Stromal cell of bone marrow (primary cell): Measurements from ENCODE around the gene CHN2.

Source experiments
- DNase-seq: peaks from one replicate; pipeline ENCODE4 v3.0.0-alpha.2; 2012; ENCODE audit warnings: low read depth

The CHN2 gene

DNA sequence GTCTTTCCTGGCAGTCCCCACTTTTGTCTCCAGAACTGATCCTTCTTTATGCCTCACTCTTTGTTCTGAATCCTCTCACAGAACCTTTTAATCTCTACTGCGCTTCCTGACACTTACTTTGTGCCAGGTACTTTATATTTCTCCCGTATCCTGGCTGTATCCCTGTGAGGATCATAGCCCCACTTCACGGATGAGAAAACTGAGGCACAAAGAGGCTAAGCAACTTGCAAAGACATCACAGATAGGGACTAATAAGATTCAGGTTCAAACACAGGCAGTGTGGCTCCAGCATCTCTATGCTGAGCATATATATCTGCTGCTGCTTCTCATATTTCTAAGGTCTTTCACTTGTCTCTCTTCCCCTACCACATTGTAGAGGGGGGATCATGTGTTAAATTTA lies 116.7 kb downstream of the CHN2 start:
- no peak for DNase-seq

DNA sequence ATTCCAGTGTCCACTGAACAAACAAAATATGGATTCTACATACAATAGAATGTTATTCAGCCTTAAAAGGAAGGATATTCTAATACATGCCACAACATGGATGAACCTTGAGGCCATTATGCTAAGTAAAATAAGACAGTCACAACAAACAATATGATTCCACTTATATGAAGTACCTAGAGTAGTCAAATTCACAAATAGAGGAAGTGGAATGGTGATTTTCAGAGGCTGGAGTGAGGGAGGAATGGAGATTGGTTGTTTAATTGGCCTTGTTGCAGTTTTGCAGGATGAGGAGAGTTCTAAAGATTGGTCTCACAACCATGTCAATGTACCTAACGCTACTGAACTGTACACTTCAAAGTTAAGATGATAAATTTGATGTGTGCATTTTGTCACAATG lies 119.6 kb downstream of the CHN2 start:
- no peak for DNase-seq

DNA sequence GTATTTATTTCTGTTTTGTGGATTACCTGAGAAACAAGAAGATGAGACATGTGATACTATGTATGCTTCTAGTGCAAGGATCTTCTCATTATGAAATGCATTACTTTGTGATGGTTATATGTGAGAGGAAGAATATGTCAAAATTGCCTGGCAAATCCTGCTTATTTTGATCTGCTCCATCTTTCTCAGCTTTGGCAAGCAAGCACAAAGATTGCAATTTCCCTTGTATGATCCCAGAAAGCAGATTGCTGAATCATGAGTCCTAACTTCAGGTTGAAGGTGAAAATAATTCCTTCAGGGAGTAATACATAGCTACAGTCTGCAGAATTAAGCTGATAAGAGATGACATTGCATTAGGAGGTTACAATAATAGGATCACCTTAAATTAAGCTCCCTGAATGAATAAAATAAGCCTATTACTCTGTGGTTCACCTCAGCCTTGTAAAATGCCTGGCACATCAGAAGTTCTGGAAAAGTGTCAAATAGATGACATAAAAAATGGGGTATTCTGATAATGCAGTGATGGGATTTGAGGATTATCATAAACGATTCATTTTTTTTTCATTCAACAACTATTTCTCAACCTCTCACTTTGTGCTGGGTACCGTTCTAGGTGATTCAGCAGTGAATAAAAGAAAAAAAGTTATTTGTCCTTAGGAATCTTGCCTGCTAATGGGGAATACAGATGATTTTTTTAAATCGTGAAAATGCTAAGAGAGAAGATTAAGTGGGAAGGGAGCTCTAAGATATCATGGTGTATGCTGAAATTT lies 120.7 kb downstream of the CHN2 start:
- DNase-seq = no peak

DNA sequence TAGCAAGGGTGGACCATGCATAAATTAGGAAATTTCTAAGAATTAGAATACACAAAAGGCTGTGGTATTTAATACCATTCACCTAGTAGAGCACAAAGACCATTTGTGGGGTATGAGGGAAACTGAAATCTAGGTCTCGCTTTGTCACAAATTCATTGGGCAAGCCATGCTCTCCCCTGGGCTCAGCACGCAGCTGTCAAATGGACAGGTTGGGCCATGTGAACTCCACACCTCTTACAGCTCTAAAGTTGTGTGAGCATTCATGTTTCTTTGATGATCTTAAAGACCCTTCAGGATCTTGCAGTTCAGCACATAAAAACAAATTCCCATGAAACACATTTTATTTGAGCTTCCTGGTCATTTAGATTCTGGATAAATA lies 121.3 kb downstream of the CHN2 start:
- DNase-seq = no peak

DNA sequence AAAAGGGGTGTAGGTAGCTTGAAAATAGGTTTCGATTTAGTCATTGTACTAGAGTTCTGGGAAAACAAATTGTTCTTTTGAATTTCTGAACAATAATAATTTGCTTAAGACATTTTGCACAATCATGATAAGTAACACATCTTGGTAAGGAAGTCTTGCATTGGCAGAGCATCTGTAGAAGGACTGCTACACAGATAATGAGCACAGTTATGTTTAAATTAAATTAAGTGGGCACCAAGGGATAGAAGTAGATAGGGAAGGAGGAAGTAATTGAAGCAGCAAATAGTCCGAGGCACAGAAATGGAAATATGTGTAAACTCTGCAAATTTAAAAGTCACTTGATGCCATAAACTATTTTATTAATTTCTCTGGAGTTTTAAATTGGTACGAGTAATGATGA lies 122.4 kb downstream of the CHN2 start:
- no peak for DNase-seq

DNA sequence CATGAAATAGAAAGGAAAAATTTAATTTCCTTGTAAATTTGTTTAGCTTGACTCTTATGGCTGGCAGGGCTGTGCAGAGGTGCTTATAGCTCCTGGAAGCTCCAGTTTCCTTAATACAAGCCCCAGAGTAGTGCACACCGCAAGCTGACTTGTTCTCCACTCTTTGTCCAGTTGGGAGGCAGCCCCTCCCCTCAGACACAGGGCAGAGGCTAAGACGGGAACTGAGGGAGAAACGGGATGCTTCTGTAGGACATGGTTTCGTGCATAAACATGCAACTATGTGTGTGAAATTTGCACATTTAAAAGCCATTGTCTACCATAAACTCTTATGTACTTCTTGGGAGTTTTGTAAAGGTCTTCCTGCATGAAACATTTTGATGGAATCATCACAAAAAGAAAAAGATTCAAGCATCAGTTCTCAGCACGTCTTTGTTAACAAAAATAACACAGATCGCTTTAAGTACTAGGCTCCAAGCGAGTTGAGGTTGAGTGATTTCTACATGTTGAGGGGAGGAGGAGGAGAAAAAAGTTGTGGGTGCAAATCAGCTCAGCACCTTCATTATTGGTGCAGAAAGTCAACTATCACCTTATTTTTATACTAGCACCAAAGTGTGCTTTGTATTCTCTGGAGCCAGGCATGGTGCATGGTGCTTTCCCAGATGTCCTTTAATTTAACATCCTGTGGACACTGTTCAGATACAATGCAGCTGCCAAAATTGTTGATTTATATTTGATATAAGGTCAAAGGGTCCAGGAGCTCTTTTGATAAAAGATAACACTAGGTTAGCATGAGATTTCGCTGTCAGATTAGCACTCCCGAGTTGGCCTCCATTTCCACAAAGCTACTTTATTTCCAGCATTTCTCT lies 124.5 kb downstream of the CHN2 start:
- DNase-seq = no peak

DNA sequence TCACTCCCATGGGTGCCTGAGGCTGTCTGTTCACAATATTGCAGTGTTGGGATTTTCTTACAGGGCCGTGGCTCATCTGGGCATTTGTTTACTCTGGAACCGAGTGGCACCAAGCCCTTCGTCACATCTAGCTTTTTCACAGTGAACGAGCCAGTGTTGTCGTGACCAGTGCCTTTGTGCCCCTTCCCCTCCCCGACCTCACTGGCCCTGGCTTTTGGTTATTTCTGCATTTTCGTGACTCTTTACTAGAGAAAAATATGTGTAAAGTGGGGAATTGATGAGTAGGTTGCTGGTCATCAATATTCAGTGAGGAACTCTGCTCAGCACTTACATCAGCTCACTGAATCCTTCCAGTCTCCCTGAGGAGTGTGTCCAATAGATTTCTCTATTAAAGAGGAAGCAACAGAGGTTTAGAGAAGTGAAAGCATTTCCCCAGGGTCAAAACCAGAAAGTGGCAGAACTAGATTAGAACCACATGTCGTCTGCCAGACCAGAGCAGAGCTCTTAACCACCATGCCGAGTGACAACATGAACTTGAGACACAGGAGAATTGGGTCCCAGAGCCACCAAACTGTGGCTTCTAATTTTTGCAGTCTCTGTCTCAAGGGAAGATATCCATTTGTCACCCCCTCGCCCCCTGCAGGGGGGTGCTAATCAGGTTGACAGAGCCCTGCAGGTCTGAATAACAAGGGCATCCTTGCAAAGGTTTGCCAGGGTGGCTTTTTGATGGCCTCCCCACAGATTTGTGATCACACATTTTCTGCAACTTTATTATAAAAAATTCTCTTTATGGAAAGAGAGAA lies 125.3 kb downstream of the CHN2 start:
- no peak for DNase-seq

DNA sequence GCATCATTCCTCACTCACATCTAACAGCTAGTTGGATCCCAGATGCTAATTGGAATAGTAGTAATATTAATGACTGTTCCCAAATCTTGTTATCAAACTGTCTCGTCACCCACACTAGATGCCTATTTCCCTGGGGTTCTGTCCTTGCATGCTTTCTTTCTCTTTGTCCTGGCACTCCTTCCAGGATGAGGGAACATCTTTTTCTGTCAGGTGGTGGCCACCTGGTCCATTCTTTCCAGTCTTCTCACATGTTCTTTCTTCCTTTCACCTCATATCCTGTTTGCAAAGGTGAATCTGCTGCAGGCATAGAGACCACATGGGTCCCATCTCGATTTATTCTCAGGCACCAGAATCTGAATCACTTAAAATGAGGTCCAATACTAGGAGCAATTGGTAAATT lies 126.0 kb downstream of the CHN2 start:
- no peak for DNase-seq

DNA sequence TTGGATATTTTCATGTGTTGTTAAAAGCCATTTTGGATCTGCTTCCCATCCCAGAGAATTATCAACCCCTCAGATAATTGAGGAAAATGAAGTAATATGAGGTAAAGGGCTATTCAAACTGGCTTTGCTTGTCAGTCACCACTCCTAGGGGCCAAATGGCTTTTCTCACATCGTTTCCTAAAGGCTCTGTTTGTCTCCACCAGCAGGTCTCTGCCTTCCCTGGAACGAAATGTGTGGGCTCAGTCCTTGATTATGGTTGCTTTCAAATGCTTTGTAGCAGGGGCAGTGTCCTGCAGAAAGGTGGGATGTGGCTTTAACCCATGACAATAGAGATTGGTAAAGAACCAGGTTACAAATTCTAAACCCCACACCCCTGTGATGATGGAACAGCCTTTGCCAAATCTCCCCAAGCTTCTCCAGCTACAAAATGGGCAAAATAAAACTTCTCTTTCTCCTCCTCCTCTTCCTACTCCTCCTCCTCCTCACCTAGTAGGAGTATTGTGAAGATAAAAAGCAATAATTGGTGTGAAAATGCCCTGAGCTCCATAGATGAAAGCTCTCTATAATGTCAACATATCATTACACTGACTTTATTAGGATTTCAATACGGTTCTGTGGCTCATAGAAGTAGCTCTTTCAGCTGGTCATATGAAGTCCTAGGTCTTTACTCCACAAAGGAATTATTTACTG lies 127.6 kb downstream of the CHN2 start:
- no peak for DNase-seq

DNA sequence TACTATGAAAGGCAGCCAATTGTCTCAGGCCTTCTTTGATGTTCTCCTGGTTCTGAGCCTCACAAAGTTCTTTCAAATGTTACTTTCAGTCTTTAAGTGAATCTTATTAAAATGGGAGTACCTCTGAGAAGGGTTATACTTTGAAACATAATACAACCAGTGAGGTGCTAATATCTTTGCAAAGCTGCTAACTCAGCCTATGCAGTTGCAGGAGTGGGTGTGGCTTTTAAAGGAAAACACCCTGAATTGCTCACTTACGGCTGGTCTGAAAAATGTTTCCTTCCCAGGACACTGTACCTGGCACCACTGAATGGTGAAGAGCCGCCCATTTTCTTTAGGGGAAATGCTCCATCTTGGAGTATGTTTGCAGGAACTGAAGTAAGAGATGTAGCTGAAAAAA lies 130.9 kb downstream of the CHN2 start:
- no peak for DNase-seq

DNA sequence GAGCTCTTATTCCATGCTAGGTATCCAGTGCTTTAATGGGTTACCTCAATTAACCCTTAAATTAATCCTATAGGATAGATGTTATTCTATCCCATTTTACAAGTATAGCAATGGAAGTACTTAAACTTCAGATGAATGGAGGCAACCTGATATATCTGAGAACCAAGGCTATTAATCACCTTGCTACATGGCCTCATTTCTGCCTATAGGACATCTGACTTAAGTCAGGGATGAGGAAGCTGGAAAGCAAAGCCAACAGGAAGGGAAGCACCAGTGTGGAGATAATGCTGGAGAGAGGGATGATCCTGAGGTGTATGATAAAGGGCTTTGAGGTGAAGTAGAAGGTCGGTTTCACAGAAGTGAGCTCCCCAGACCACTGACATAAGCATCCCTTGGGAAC lies 132.3 kb downstream of the CHN2 start:
- DNase-seq = no peak

DNA sequence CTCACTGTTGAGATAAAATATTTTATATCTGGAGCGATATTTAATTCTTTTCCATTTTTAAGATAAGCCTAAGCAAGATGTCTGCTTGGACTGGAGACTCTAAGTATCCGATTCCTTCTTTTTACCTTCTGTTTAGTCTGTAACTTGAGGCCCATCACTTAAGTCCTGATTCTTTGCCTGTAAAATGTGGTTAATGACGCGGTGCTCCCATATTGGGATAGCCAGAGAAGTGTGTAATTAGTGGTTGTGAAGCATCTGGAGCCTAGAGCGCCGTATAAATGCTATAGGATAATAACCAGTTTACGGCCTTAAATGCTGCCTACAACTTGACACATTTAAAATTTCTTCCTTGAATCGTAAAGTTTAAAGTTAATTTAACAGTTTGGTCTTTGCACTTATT lies 132.9 kb downstream of the CHN2 start:
- no peak for DNase-seq

DNA sequence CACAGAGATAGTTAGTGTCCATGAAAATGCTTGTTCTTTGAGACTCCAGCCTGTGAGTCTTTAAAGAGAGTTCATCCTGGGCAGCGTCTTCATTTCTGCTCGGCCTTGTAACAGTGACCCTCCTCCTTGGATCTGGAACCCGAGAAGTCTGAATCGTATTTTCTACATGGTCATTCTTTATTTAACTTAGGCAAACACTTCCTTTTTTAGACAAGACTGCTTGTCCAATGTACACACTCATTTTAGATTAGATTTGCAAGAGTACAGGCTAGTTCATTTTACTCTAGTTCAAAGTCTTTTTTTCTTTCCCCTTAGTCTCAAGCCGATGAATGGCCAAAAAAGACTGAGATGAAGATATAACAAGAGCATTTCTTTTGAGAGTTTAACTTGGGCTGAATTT lies 133.5 kb downstream of the CHN2 start:
- no peak for DNase-seq

DNA sequence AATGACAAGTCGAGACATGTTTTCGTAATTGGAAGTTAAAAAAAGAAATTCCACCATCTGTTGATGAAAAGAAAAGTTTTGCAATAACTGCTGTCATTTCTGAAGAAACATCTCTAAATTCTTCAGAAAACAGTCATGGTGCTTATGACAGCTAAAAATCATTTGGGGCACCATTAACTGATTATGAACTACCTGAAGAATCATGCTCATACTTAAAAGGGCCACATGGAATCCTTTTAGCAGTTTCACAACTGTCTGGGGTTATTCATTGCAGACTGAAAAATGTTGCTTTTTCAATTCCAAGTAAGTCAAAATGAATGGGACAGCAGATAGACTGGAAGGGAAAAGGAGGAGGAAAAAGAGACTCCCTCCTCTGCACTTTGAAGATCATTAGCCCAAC lies 134.2 kb downstream of the CHN2 start:
- DNase-seq = no peak

DNA sequence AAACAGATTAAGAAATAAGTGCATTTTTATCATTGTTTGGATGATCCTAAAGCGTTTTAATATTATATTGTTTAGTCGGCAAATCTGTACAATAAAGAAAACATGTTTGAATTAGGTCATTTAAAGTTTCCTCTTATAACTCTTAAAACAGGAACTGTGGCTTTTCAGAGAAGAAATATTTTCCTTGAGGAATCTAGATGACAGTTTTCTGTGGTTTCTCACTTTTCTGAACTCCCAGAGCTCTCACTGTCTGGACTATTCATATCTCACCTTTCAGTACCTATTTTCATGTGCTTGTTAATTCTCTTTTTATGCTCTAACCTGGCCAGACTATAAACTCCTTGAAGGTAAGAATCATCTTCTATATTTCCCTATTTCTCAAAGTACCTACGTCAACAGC lies 135.1 kb downstream of the CHN2 start:
- DNase-seq = no peak

DNA sequence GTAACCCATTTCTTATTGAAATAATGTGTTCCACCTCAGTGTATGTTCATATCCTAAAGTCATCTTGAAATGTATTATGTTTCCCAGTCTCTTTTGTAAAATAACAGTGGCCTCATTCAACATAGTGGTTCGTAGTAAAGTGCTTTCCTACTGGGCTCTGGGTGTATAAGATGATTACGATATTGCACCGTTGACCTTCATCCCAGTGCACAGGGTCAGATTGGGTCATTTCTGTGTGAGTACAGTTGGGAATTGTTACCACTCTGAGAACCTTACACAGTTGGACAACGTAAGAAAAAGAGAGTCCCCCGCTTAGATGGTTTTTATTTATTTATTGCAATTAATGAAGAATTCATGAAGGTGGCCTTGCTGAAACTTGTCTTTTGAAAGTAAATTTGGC lies 135.6 kb downstream of the CHN2 start:
- no peak for DNase-seq

DNA sequence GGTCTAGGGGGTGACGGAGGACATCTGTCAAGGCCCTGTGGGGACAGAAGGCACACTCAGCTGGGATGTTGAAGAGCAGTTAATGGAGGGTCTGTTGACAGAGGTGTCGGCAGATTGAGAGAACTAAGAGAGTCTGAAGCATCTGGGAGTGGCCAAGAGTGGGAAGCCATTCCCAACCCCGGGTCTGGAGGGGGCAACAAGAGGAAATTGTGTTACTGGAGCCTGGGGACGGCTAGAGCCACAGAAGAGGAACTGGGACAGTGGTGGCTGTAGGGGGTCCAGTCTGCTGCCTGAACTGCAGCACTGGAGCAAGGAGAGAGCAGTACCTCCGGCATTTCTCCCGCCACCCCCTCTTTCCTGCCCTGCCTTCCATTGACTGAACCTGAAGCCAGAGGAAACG lies 136.6 kb downstream of the CHN2 start:
- DNase-seq = no peak

DNA sequence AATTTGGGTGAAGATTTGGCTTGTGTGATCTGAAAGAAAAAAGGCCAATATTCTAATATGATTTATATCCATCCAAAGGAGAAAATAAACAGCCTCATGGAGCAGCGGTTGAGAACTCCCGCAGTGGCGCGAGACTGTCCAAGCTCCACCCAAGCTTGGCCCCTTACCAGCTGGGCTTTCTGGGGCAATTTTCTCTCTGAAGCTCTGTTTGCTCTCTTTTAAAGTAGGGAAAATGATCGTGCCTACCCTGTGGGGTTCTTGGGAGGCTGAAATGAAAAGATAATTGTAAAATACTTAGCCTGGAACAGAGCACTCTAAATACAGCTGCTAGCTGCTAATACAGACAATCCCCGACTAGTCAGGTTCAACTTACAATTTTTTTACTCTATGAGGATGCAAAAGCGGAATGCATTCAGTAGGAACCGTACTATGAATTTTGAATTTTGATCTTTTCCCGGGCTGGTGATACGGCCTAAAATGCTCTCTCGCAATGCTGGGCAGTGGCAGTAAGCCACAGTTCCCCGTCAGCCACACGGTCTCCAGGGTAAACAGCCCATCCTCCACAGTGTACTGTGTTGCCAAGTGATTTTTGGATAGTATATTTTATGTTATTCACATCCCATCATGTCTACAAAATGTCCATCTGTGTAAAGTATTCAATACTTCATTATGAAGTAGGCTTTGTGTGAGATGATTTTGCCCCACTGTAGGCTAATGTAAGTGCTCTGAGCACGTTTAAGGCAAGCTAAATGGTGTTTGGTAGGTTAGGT lies 137.7 kb downstream of the CHN2 start:
- DNase-seq = no peak

DNA sequence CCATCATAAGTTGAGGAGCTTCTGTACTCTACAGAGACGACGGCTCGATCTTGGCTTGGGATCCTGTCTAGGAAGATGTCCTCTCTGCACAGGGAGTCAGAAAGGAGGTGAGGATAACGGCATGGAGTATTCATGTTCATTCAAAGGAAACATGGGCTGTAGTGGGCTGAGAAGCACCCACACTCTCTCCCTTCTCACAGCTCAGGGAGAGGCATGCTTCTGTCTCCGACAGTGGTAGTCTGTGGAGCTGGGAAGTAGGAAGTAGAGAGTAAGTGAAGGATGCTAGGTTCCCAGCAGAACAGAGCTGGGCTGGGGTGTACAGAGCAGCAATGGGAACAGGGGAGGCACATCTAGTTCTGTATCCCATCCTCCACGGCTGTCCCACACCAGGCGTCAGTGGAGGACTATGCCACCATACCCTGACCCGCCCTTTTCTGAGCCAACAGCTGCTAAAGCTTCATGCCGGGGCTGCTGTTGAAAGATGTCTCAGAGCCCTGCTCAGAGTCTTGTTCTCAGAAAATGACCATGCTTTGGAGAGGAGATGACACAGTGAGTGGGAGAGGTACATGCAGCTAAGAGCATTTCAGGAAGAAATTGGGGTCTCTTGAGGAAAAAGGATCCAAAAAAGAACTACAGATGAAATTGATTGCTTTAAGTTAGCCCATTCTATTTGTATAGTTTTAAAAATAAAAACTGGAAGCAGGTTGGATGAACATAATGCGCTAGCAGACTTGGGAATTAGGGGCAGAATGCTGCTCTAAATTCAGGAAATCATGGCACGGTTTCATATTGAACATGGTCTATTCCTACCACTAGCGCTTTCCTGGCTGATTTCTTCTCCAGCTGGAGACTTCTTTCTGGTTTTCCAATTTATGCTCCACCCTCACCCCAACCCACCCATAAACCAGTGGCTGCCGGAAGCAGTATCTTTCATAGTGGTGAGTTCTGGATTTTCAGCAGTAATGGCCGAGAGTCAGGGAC lies 138.6 kb downstream of the CHN2 start:
- DNase-seq = no peak
